Stimulated activated naive CD8-positive, alpha-beta T cell treated with anti-CD3 and anti-CD28 coated beads, Interleukin-15, amount 100 ng/mL, for 72 hours (primary cell): Measurements from ENCODE around the gene SYCP2.

Experiments used
- ATAC-seq: fragments of 150-1000 bp; cut with Tn5 transposase; 2 replicates; pipeline ENCODE4 v1.10.0; 2021; ENCODE audit warnings: mild to moderate bottlenecking, moderate library complexity
- DNase-seq, 2 donors: peaks; one replicate each; pipeline ENCODE4 v3.0.0; 2021 to 2022
- H3K27ac Mint-ChIP-seq, 2 donors: one replicate each; pipeline ENCODE4 v1.8.0; 2022; ENCODE audit warnings: mild to moderate bottlenecking in 2 of 2, mixed read lengths in 2 of 2, moderate library complexity in 2 of 2
- H3K27me3 Mint-ChIP-seq: one replicate; pipeline ENCODE4 v1.8.0; 2022; ENCODE audit warnings: mixed read lengths
- H3K4me1 Mint-ChIP-seq: one replicate; pipeline ENCODE4 v1.8.0; 2022; ENCODE audit warnings: mild to moderate bottlenecking, mixed read lengths
- H3K4me3 Mint-ChIP-seq, 2 donors: one replicate each; pipeline ENCODE4 v1.8.0; 2022; ENCODE audit warnings: mild to moderate bottlenecking in 2 of 2, mixed read lengths in 2 of 2, moderate library complexity in 1 of 2
- H3K9me3 Mint-ChIP-seq, 2 donors: one replicate each; pipeline ENCODE4 v1.8.0; 2022; ENCODE audit warnings: mixed read lengths in 2 of 2

SYCP2 gene

DNA sequence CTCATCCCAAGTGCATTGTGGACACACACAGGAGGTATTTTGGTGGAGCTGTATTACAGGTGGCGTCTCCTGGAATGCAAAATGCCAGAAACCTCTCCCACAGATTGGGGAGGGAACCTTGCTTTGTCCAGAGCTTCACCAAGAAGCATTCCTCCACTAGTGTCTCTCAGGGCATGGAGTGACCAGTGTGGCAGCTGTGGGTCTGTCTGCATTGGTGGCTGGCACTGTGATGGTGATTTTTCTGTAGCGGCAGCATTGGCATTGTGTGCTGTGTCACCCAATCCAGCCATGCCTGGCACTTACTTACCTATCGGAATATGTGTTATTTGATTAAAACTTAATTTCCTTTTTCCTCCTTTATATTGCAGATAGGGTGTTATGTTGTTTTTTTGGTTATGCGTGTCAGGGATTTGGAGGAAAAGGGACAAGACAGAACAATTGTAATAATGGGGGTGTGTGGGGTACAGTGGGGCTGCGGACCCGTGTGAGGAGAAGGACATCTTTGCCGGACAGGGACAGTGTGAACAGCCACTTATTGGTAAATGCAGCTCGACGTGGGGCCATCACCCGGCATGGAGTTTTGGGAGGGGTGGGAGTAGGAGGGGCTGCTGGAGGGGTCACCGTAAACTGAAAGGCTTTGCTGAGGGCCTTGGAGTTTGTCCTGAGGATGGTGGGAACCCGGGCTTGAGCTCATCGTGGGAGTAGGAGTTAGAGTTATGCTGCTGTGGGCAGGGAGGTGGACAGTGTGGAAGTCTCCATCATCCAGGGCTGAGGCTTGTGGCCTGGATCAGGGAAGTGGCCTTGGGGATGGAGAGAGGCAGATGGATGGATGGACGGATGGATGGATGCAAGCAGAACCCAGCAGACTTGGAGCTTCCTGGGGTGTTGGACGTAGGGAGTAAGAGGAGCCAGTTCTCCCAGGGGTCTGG lies 105.0 kb downstream of the SYCP2 start:
- Mint-ChIP-seq H3K4me3 (no peak overlapping the region), H3K4me1 (no peaks in the 10 kb centered on the region)
- ATAC-seq = no peak

GRCh38 chr20:59827138-59828056 lies 106.0 kb downstream of the SYCP2 start:
- no peaks in the 10 kb centered on the region for H3K9me3 Mint-ChIP-seq
- ATAC-seq = no peak
- H3K4me1 Mint-ChIP-seq = no peaks in the 10 kb centered on the region
- no peak overlapping the region for H3K4me3 Mint-ChIP-seq
- DNase-seq = no peak
- H3K27me3 Mint-ChIP-seq = peaks cover 12% of the 10 kb centered on the region
- peak overlapping the region in 1 of 2 donors; percentile 12 for H3K27ac Mint-ChIP-seq

More for the DNA sequence above, 105.0 kb downstream of the SYCP2 start:
- Mint-ChIP-seq H3K27ac (peak overlapping the region in 1 of 2 donors; percentile 78), H3K27me3 (peaks cover 18% of the 10 kb centered on the region), H3K9me3 (no peaks in the 10 kb centered on the region)
- no peak for DNase-seq

GRCh38 chr20:59825944-59826759 lies 107.3 kb downstream of the SYCP2 start:
- Mint-ChIP-seq H3K4me1 (no peaks in the 10 kb centered on the region), H3K9me3 (no peaks in the 10 kb centered on the region), H3K4me3 (no peak overlapping the region), H3K27me3 (peaks cover 11% of the 10 kb centered on the region), H3K27ac (peak overlapping the region in 1 of 2 donors; percentile 74)
- DNase-seq (no peak), ATAC-seq (peak; percentile 43)

- H3K9me3 Mint-ChIP-seq = no peaks in the 10 kb centered on the region
- no peaks in the 10 kb centered on the region for H3K4me1 Mint-ChIP-seq
- H3K4me3 Mint-ChIP-seq = no peak overlapping the region
- DNase-seq (no peak), ATAC-seq (no peak)
- peaks cover 11% of the 10 kb centered on the region for H3K27me3 Mint-ChIP-seq
- H3K27ac Mint-ChIP-seq = no peak overlapping the region
Measured at GRCh38 chr20:59825563-59825920, 107.9 kb downstream of the SYCP2 start.

GRCh38 chr20:59824711-59825562 lies 108.5 kb downstream of the SYCP2 start:
- ATAC-seq (no peak), DNase-seq (no peak)
- Mint-ChIP-seq H3K27ac (no peak overlapping the region), H3K9me3 (no peaks in the 10 kb centered on the region), H3K4me1 (no peaks in the 10 kb centered on the region), H3K4me3 (no peak overlapping the region), H3K27me3 (peaks cover 5% of the 10 kb centered on the region)

DNA sequence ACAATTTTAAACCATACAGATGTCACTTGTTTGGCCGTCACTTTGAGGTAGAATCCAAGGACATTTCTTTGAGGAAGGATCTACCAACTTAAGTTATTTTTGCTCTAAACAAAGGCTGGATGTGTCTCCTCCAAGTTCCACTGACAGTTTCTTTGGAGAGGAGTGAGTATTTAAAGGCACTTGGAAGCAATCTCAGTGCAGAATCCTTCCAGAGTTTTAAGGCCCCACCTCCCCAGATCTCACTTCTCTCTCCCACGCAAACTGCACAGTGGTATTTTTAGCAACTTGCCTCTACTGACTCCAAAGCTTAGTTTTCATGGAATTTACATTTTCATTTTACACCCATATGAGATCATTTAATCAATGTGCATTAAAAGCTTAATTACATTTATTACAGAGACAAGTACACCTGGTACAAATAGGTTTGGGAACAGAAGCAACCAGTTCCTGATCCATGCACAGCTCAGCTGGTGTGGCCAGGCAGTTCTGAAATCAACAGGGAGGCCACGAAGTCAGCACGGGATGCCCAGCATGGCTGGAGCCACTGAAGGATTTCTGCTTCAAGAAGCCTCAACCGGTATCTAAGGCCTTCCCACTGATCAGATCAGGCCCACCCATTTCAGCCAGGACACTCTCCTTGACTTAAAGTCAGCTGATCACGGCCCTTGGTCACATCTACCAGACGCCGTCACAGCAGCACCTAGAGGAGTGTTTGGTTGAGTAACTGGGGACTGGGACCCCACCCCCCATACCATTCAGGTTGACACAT lies 109.8 kb downstream of the SYCP2 start:
- Mint-ChIP-seq H3K4me1 (no peaks in the 10 kb centered on the region), H3K4me3 (no peak overlapping the region), H3K9me3 (no peaks in the 10 kb centered on the region), H3K27ac (no peak overlapping the region), H3K27me3 (no peaks in the 10 kb centered on the region)
- ATAC-seq = no peak
- no peak for DNase-seq

GRCh38 chr20:59823030-59823423 lies 110.4 kb downstream of the SYCP2 start:
- ATAC-seq = no peak
- H3K9me3 Mint-ChIP-seq = no peaks in the 10 kb centered on the region
- H3K27me3 Mint-ChIP-seq = no peaks in the 10 kb centered on the region
- DNase-seq = no peak
- no peaks in the 10 kb centered on the region for H3K4me1 Mint-ChIP-seq
- no peak overlapping the region for H3K27ac Mint-ChIP-seq
- no peak overlapping the region for H3K4me3 Mint-ChIP-seq

DNA sequence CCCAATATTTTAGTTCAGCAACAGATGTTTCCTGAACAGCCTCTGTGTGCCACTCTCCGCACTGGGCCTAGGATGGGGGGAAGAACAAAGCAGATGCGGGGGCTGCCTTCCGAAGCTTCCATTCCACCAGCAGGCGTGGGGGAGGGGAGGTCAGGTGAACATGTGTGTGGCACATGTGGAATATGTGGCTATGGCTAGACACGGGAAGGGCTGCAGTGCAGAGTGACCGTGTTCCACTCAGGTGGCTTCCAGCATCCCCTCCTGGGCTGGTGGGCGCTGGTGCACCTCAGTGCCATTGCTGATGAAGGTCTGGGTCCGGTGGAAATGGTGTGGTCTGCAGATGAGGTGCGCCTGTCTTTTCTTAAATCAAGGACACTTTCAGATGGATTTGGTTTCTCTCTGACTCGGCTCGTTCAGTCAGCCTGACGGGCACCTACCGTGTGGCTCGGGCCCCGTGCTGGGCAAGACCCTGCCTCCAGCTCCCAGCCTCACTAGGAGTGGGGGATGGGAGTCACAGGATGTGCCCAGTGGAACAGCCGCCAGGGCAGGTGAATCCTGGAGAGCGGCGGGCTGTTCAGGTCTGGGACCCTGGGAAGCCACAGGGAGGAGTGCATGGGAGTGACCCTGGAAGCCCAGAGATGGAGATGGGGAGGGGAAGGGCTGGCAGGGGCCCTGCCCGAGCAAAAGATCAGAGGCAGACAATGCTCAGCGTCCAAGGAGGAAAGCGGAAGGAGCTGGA lies 111.0 kb downstream of the SYCP2 start:
- H3K4me3 Mint-ChIP-seq = no peak overlapping the region
- DNase-seq (no peak), ATAC-seq (no peak)
- no peaks in the 10 kb centered on the region for H3K4me1 Mint-ChIP-seq
- H3K27me3 Mint-ChIP-seq = no peaks in the 10 kb centered on the region
- no peaks in the 10 kb centered on the region for H3K9me3 Mint-ChIP-seq
- H3K27ac Mint-ChIP-seq = peak overlapping the region in 1 of 2 donors; percentile 38

GRCh38 chr20:59821788-59822187 lies 111.6 kb downstream of the SYCP2 start:
- Mint-ChIP-seq H3K4me3 (no peak overlapping the region), H3K27ac (no peak overlapping the region), H3K27me3 (no peaks in the 10 kb centered on the region), H3K9me3 (no peaks in the 10 kb centered on the region), H3K4me1 (no peaks in the 10 kb centered on the region)
- ATAC-seq = no peak
- no peak for DNase-seq

- ATAC-seq (no peak), DNase-seq (no peak)
- H3K4me3 Mint-ChIP-seq = no peak overlapping the region
- H3K27ac Mint-ChIP-seq = no peak overlapping the region
- H3K4me1 Mint-ChIP-seq = no peaks in the 10 kb centered on the region
- no peaks in the 10 kb centered on the region for H3K27me3 Mint-ChIP-seq
- H3K9me3 Mint-ChIP-seq = no peaks in the 10 kb centered on the region
Measured at GRCh38 chr20:59821201-59821600, 112.2 kb downstream of the SYCP2 start.

DNA sequence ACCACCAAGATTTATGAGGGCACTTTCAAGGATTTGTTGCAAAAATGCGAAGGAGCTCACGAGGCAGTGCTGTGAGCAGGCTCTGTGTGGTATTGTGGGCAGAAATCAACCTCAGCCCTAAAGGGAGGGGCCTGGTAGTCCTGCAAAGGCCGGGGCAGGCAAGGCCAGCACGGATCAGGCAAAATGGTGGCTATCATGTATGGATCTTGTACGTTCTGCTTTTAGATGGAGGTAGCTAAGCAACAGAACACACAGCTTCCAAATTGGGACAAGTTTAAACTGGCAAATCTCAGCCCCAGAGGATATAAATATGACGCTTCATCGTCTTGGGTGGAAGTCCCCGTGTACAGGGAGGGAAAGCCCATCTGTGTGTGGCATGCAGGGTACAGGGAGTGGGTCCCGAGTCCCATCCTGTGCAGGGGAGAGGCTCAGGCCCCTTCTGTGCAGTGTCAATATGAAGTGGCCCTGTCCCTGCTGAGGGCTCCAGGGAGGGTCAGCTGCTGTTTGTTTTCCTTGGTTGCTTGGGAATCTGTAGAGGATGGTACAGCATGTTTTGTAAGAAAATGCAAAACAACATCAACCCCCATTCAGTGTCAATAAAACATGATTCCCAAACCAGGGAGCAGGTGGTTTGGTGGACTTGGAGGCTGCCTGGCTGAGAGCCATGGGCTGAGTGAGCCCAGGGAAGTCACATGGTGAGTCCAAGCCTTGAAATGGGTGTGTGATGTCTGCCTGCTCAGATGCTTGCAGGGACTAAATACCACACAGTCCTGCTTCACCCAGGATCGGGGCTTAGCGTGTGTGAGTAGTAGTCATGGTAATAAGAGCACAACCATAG lies 113.0 kb downstream of the SYCP2 start:
- Mint-ChIP-seq H3K9me3 (no peaks in the 10 kb centered on the region), H3K27ac (peak overlapping the region in 1 of 2 donors; percentile 13), H3K4me1 (no peaks in the 10 kb centered on the region), H3K4me3 (no peak overlapping the region), H3K27me3 (no peaks in the 10 kb centered on the region)
- ATAC-seq = no peak
- DNase-seq = no peak

DNA sequence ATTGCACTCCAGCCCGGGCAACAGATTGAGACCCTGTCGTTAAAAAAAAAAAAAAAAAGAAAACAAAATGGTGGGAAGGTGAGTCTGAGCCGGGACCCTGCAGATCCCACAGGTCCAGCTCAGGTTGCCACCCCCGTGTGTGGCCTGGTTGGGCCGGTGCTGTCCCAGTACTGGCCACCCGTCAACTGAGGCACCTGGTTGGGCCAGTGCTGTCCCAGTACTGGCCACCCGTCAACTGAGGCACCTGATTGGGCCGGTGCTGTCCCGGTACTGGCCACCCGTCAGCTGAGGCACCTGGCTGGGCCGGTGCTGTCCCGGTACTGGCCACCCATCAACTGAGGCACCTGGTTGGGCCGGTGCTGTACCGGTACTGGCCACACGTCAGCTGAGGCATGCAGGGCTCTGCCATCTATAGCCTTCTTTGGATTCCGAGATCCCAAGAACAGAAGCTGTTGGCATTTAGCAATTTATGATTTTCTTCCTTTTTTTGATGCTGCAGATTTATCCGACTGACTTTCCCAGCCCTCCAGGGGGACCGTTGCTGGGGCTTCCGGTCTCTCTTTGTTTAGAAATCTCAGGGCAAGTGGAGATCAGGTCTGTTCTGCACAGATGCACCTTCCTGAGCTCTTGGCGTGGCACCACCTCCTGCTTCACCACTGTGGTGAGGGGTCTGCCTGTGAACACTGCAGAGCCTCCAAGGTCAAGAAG lies 113.8 kb downstream of the SYCP2 start:
- H3K27ac Mint-ChIP-seq = peak overlapping the region; percentile 13 to 85
- ATAC-seq = no peak
- no peaks in the 10 kb centered on the region for H3K9me3 Mint-ChIP-seq
- no peak for DNase-seq
- H3K4me3 Mint-ChIP-seq = no peak overlapping the region
- no peaks in the 10 kb centered on the region for H3K4me1 Mint-ChIP-seq
- no peaks in the 10 kb centered on the region for H3K27me3 Mint-ChIP-seq
